ENCODE data around the gene PLCH1. TPM values are rescaled to one million over a fixed set of nuclear protein-coding genes. Genes with fewer than 3 reads are reported as not detected.
"Not testable (repeated sequence)": the region's sequence is repeated elsewhere in the genome, so short reads cannot be mapped to it uniquely, and the experiment has no call there.

PLCH1 gene
- total and polyA plus RNA-seq, 2 donors (not counting 1 experiment from before 2014, with no cell fraction given) = 0.27 TPM; not detected in 1

- TF ChIP-seq EZH2 (IDR thresholded peaks at IDR 0.05; ENCODE audit: borderline replicate concordance, insufficient read depth, low read depth, low read length, poor library complexity, severe bottlenecking) = no peak
- TF ChIP-seq CTCF (IDR thresholded peaks at IDR 0.05) = no peak
- ChIA-PET CTCF (no interaction called here), POLR2A (no interaction called here)
- no peak overlapping the region for H3K27ac ChIP-seq (ENCODE audit: low read length in 2 of 2)
- ATAC-seq (ENCODE audit: low read depth) = no peak
- no peak overlapping the region for H3K4me3 Mint-ChIP-seq
- intact Hi-C loops (cut with micrococcal nuclease) = no loop called here
- no peak overlapping the region for H2AFZ ChIP-seq (ENCODE audit: insufficient read depth, low read depth, low read length, poor library complexity, severe bottlenecking)
- H3K36me3 ChIP-seq (replicated peaks in 1 of 2; ENCODE audit: control extremely low read depth in 1 of 2, control insufficient read depth in 1 of 2, extremely low read depth in 1 of 2, insufficient read depth in 2 of 2, low read length in 1 of 2) = no peaks in the 10 kb centered on the region
- no peaks in the 10 kb centered on the region for H3K9me3 ChIP-seq (ENCODE audit: control extremely low read depth in 1 of 3, control insufficient read depth in 2 of 3, insufficient read depth in 1 of 3, low read length in 2 of 3)
- H3K27me3 ChIP-seq (replicated peaks in 1 of 4; ENCODE audit: control extremely low read depth in 1 of 4, control insufficient read depth in 3 of 4, insufficient read depth in 4 of 4, low read length in 3 of 4) = no peaks in the 10 kb centered on the region
- no peak overlapping the region for H3K4me2 ChIP-seq (replicated peaks; ENCODE audit: low read depth, low read length, poor library complexity, severe bottlenecking)
- H3K4me1 Mint-ChIP-seq = no peaks in the 10 kb centered on the region
- H3K9me3 Mint-ChIP-seq (ENCODE audit: insufficient read depth) = peaks cover 3% of the 10 kb centered on the region
- no peak overlapping the region for H3K27ac Mint-ChIP-seq
- H3K4me3 ChIP-seq (ENCODE audit: control extremely low read depth in 1 of 5, extremely low read depth in 1 of 5, insufficient read depth in 1 of 5, low read depth in 2 of 5, low read length in 4 of 5) = no peak overlapping the region
- DNase-seq = no peak
- H3K27me3 Mint-ChIP-seq = no peaks in the 10 kb centered on the region
- H3K4me1 ChIP-seq (ENCODE audit: control insufficient read depth in 2 of 2, insufficient read depth in 2 of 2, low read length in 2 of 2) = no peaks in the 10 kb centered on the region
- no peaks in the 10 kb centered on the region for H4K20me1 ChIP-seq (ENCODE audit: control insufficient read depth, insufficient read depth, low read length, poor library complexity, severe bottlenecking)
- H3K79me2 ChIP-seq (ENCODE audit: control insufficient read depth, insufficient read depth, low read length) = no peaks in the 10 kb centered on the region
- H3K9ac ChIP-seq (ENCODE audit: low read length) = no peak overlapping the region
Measured at GRCh38 chr3:155398046-155398445, 346.8 kb downstream of the PLCH1 start.

GRCh38 chr3:155394896-155395295, 350.0 kb downstream of the PLCH1 start:
- DNase-seq; H3K9ac ChIP-seq (ENCODE audit: low read length); ATAC-seq (ENCODE audit: low read depth); H3K36me3 ChIP-seq (replicated peaks in 1 of 2; ENCODE audit: control extremely low read depth in 1 of 2, control insufficient read depth in 1 of 2, extremely low read depth in 1 of 2, insufficient read depth in 2 of 2, low read length in 1 of 2); H3K4me1 Mint-ChIP-seq; H2AFZ ChIP-seq (ENCODE audit: insufficient read depth, low read depth, low read length, poor library complexity, severe bottlenecking); H3K27me3 ChIP-seq (replicated peaks in 1 of 4; ENCODE audit: control extremely low read depth in 1 of 4, control insufficient read depth in 3 of 4, insufficient read depth in 4 of 4, low read length in 3 of 4); H3K4me3 Mint-ChIP-seq; H3K79me2 ChIP-seq (ENCODE audit: control insufficient read depth, insufficient read depth, low read length); H3K27ac Mint-ChIP-seq; H3K4me1 ChIP-seq (ENCODE audit: control insufficient read depth in 2 of 2, insufficient read depth in 2 of 2, low read length in 2 of 2); intact Hi-C loops (cut with micrococcal nuclease); H3K9me3 Mint-ChIP-seq (ENCODE audit: insufficient read depth); H4K20me1 ChIP-seq (ENCODE audit: control insufficient read depth, insufficient read depth, low read length, poor library complexity, severe bottlenecking); H3K27me3 Mint-ChIP-seq; POLR2A ChIA-PET; CTCF ChIA-PET; H3K27ac ChIP-seq (ENCODE audit: low read length in 2 of 2); H3K4me2 ChIP-seq (replicated peaks; ENCODE audit: low read depth, low read length, poor library complexity, severe bottlenecking); H3K9me3 ChIP-seq (ENCODE audit: control extremely low read depth in 1 of 3, control insufficient read depth in 2 of 3, insufficient read depth in 1 of 3, low read length in 2 of 3); H3K4me3 ChIP-seq (ENCODE audit: control extremely low read depth in 1 of 5, extremely low read depth in 1 of 5, insufficient read depth in 1 of 5, low read depth in 2 of 5, low read length in 4 of 5): not testable (repeated sequence)
- no CpG with 5 or more reads among the region's 2 CpGs for WGBS (ENCODE audit: insufficient coverage)

Measured in B cell (primary cell).